IMR-90 (cell line): Measurements from ENCODE around the gene KPTN.

Experiments
- POLR2A ChIP-seq: IDR thresholded peaks from 2 replicates; pipeline ENCODE4 v1.6.1; 2012; ENCODE audit warnings: mild to moderate bottlenecking, low read depth, low read length
- RAD21 ChIP-seq: IDR thresholded peaks from 2 replicates; pipeline ENCODE4 v1.6.1; 2012; ENCODE audit warnings: low read length, improper control_type of control experiment
- TF ChIP-seq, protein P1 (sequence below): conservative IDR thresholded peaks from 2 replicates; pipeline ENCODE4 v1.5.1; 2012; ENCODE audit warnings: mild to moderate bottlenecking, low read depth, low read length, improper control_type of control experiment

DNA sequence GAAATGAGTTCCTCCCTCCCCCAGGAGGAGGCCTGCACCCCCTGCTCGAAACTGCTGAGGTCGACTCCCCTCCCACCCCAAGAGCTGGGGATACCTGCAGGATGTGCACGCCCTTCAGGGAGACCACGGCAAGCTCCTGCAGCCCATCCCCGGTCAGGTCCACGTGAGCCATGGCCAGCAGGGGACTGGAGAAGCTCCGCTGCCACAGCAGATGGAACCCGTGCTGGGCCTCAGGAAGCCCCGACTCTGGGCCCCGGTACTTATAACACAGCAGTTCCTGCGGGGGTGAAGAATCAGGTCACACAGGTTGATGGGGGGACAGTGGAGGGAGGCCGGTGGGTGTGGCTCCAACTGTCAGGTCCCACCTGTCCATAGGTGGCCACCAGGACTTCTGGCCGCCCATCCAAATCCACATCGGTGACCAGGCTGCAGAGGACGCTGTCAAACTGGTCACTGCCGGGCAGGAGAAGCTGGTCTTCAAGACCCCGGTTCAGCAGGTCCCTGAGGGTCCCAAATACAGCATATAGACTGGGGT, 7.5 kb downstream of the KPTN start:
- TF ChIP-seq, protein P1, sequence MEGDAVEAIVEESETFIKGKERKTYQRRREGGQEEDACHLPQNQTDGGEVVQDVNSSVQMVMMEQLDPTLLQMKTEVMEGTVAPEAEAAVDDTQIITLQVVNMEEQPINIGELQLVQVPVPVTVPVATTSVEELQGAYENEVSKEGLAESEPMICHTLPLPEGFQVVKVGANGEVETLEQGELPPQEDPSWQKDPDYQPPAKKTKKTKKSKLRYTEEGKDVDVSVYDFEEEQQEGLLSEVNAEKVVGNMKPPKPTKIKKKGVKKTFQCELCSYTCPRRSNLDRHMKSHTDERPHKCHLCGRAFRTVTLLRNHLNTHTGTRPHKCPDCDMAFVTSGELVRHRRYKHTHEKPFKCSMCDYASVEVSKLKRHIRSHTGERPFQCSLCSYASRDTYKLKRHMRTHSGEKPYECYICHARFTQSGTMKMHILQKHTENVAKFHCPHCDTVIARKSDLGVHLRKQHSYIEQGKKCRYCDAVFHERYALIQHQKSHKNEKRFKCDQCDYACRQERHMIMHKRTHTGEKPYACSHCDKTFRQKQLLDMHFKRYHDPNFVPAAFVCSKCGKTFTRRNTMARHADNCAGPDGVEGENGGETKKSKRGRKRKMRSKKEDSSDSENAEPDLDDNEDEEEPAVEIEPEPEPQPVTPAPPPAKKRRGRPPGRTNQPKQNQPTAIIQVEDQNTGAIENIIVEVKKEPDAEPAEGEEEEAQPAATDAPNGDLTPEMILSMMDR, result no peak
- TF ChIP-seq RAD21 (no peak), POLR2A (no peak)
